ENCODE data around the gene TMEM30A.

The TMEM30A gene

DNA sequence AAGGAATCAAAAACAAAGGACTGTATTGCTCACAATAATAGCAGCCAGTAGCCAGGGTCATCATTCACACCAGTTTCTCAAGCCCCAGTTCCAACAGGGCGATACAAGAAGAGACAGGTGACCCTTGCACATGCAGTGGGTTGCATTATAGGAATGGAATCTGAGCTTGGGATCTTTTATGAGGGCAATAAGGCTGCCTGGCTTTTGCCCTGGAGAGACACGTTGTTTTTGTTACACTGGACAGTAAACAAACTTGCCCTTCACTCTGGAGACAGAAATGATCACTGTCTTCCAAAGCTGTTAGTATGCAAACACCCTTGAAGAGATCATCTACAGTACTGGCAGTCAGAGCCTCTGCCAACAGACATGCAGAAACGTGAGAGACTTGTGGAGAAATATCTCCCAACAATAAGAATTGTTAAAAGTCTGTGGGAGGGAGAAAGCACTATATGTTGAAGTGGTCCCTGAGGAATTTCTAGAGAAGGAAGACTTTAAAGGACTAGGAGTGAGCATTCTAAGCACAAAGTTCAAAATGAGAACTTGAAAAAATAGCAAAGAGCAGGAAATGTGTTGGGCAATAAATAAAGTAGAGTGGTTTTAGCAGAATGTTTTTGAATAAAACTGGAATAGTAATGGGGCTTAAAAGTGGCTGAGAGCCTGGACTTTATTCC lies 72.5 kb downstream of the TMEM30A start:
- no peak for DNase-seq

DNA sequence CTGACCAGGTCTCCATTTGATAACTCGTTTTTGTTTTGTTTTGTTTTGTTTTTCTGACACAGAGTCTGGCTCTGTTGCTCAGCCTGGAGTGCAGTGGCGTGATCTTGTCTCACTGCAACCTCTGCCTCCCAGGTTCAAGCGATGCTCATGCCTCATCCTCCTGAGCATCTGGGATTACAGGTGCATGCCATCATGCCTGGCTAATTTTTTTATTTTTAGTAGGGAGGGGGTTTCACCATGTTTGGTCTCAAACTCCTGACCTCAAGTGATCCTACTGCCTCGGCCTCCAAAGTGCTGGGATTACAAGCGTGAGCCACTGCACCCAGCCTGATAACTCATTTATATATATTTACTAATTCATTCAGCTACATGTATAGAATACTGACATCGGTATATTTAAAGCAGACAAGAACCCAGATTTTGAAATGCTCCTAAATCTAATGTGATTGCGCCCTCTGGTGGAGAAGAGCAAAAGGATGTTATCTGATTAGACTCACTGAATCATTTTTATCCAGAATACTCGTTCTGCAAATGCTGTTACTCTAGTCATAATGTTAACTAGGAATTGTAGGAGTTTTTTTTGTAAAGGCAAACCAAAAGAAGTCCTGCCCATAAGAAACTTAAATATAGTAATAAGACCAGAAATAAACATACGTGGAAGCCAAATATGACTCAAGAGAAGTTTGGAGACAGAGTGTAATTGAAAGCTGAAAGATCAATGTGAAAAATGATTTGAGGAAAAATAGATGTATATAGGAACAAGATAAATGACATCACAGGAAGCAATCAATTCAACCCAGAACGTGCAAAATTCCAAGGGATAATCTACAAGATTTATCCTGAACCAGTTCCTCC lies 73.5 kb downstream of the TMEM30A start:
- DNase-seq = no peak

DNA sequence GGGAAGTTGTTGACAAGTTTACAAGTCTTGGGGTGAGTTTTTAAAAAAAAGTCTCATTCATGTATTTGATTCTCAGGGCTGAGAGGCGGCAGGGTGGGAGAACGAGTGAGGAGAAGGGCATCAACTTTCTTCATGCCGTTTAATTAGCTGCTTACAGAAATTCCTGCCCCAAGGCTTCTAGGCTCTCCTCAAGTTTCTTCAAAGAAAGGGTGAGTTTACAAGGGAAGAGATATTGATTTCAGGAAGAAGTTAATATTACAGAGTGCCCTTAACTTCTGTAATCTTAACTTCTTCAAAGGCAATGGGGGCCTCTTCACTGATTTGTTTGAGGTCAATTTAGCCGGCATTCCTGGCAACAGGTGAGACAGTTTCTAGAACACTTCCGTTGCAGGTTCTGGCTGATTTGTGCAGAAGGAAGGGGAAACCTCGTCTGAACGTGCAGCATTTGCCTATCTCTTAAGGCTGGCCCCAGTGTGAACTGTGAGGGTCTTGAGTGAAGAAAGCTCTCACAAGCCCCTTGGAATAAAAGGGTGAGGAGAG lies 75.3 kb downstream of the TMEM30A start:
- no peak for DNase-seq

DNA sequence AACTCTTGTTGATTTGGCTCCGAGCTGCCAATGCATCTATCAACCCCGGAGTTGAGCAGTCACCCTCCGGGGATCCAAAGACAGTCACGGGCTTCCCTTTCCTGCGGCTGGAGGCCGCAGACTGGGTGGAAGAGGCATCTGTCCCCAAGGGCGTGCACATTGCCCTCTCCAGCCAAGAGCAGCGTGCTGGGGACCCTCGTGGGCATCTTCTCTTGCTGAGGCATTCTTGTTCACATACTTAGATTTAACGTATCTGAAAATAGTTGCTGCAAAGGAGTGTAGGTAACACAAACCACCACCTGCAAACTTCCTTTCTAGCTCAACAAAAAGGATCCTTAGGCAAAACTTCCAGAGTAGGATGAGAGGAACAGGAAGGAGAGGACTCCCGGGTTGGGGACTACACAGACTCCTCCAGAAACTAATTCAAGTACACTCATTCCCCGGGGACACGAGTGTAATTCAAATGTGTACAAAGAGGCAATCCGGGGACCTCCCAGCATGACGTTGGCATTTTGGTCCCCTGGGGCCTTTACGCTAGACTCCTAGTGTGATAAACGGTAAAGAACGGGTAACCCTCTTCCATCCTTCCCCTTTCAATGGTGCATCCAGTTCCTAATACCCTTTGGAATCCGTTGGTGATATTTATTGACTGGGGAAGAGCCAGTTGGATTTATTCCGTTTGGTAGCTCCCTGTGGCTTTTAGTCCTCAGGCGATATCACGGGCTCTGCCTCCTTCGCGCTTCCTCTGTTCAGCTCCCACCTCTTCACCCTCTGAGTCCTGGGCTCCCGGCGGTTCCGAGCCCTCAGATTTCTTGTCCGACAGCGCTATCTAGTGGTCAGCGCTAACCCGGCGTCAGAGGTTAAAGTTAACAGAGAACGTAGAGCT lies 76.1 kb downstream of the TMEM30A start:
- DNase-seq = peak; percentile 53

DNA sequence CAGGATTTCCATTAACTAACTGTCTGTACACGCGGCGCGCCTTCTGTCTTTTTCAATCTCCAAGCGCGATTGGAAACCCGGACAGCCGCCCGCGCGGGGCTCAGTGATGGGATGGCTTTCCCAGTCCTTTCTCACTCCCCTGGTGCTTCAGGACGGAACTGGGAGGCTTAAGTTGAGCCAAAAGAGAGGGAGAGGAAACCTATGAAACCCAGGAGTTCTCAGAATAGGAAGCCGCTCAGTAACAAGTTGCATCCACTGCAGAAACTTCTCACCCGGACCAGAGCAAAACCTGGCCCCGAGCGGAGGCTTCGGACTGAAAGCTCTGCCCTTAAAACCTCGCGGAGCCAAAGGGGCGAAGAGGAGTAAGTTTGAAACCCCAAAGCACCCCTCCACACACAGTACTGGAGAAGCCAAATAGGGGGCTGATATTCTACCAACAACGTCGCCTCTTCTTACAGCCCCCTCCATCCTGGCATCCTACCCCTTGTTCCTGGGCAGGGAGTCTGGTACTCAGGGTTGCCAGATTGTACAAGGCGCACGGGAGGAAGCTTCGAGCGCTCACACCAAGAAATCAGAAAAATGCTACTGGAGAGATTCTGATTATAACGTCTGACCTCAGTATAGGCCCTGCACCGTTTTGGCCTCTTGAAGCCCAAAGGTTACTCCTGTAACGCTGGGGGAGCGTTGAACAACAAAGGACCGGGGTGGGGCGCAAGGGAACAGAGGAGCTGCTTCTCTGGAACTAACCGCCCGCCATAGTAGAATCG lies 77.8 kb downstream of the TMEM30A start:
- DNase-seq = no peak

DNA sequence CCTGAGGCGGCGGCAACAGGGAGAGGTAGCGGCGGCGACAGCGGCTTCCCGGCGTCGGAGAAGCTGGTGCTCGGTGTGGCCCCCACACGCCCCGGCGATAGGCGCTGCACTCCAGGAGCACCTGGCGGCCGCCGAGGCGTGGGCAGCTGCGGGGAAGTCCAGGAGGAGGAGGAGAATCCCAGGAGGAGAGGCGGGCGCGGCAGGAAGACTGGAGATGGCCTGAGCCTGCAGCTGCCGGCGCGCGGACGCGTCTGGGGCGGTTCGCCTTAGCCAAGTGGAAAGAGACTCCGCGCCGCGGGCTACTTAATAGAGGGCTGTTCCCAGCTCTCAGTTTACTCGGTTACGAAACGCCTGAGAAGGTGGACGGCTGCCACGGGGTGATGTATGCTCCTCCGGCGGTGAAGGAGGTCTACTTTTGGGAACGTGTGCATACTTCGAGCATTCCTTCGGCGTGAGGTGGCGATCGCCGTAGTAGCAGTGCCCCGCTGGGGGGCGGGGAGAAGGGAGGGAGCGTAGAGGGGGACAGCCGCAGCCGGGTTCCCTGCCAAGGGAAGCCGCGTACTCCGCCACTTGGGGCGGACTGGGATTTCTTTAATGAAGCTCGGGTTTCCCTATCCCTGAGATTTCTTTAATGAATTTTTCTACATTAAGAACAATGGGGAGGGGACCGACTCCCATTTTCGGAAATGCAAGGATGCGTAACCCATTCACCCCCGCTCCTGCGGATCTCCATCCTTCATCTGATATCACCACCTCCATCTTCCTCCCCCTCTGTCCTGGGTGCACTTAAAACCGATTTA lies 78.6 kb downstream of the TMEM30A start, which contains the start of gene COL12A1:
TSS of gene COL12A1 (minus strand) at position 278 of the 800 bp plus-strand sequence. CDS start 3,261 bp downstream, outside the sequence.
- DNase-seq = peak; percentile 92

DNA sequence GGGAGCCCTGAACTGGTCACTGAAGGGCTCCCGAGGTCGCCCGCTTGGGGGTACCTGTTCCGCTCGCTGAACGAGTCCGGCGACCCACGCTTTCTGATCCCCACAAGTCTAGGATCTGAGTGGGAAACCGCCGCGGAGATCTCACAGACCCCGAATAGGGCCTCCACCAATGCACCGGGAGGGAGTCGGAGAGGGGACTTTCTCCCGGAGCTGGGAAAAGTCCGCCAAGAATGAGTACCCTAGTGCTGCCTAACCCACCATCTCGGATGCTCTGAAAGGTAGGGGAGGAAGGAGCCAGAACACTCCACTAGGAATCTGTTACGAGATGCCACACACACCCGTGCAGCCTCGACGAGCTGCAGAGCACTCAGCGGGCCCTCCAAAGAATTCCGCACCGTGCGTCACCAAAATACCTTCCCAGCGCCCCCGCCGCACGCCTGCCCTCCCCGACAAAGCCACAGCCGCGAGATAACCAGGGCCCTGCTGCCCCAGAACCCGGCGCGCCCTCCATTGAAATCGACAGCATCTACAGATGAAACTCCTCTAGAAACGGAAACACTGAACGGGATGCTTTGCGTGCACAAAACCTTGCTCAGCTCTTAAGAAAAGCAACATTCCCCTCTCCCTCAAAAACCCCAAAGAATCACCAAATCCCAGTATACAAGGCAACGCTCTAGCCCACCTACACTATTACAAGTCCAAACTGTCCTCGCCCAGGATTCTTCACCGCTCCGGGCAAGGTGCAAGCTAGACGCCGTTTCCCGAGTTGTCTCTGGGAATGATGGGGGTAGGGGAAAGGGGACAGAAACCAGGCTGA lies 79.4 kb downstream of the TMEM30A start:
- no peak for DNase-seq

DNA sequence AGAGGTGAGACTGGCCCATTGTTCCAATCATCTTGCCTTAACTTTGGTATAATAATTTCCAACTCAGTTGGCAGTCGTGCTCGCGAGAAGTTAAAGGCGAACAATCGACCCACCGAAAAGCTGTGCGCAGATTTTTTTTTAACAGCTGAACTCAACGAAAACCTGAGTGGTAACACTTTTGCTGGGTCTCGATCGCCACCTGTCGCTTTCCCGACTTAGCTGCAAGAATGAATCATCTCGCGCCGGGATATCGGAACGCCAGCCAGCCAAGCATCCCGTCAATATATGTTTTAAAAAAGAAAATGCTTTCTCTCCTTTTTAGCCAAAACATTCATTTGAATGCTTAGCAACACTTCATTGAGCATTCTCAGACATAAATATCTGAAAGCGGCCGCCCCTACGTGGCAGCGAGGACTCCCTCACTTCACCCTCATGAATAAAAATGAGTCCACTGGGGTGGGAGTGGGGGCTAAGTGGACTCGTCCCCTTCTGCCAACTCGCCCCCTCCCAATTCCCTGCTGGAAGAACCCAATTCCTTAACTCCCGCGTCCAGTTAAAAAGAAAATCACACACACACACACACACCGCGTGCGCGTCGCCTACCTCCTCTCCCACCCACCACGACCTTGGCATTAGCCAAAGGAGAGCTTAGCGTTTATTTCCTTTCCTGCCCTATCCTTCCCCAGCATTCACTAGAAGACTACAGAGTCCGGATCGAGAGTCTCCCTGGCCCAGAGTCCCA lies 80.2 kb downstream of the TMEM30A start:
- DNase-seq = peak; percentile 47

DNA sequence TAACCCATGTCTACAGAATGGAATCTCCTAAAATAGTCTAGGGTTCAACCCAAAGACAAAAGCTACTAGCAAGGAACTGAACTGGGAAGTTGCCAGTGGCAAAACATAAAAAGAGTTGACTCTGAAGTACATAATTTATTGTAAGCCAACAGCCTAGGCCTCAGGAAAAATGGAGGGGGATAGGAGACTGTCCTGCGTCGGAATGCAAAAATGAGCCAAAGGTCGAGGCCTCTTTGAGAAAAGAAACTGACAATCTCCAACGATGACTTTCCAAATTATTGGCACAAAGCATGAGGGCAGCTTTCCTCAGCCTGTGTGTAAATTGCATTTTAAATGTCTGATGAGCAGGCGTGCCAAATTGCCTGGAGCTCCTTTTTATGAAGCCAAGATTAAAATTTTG lies 80.9 kb downstream of the TMEM30A start:
- no peak for DNase-seq
